ENCODE data around the gene GRIK4.

DNA sequence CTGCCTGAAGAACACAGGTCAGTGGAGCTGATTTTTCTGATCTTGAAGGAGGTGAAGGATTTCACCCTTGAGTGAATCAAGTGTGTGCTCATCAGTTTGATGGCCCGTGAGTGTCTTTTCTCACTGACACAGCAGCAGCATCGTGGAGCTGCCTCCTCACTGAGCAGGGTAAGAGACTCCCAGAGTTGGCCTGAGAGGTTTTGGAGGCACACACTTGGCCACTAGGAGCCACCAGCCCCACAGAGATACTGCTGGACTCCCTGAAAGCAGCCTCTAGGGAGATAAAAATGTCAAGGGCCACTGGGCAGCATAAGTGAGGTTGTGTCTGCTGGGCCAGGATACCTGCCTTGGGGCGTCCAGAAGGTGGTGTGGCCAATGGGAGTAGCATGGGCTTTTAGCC, 245.4 kb downstream of the GRIK4 start:
- TF ChIP-seq, protein P1, sequence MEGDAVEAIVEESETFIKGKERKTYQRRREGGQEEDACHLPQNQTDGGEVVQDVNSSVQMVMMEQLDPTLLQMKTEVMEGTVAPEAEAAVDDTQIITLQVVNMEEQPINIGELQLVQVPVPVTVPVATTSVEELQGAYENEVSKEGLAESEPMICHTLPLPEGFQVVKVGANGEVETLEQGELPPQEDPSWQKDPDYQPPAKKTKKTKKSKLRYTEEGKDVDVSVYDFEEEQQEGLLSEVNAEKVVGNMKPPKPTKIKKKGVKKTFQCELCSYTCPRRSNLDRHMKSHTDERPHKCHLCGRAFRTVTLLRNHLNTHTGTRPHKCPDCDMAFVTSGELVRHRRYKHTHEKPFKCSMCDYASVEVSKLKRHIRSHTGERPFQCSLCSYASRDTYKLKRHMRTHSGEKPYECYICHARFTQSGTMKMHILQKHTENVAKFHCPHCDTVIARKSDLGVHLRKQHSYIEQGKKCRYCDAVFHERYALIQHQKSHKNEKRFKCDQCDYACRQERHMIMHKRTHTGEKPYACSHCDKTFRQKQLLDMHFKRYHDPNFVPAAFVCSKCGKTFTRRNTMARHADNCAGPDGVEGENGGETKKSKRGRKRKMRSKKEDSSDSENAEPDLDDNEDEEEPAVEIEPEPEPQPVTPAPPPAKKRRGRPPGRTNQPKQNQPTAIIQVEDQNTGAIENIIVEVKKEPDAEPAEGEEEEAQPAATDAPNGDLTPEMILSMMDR (conservative IDR thresholded peaks at IDR 0.05), result peak; percentile 30
- TF ChIP-seq EZH2 (IDR thresholded peaks at IDR 0.05; ENCODE audit: low read depth), result no peak
